Measurements from ENCODE around the gene ARPC4.

Gene ARPC4

DNA sequence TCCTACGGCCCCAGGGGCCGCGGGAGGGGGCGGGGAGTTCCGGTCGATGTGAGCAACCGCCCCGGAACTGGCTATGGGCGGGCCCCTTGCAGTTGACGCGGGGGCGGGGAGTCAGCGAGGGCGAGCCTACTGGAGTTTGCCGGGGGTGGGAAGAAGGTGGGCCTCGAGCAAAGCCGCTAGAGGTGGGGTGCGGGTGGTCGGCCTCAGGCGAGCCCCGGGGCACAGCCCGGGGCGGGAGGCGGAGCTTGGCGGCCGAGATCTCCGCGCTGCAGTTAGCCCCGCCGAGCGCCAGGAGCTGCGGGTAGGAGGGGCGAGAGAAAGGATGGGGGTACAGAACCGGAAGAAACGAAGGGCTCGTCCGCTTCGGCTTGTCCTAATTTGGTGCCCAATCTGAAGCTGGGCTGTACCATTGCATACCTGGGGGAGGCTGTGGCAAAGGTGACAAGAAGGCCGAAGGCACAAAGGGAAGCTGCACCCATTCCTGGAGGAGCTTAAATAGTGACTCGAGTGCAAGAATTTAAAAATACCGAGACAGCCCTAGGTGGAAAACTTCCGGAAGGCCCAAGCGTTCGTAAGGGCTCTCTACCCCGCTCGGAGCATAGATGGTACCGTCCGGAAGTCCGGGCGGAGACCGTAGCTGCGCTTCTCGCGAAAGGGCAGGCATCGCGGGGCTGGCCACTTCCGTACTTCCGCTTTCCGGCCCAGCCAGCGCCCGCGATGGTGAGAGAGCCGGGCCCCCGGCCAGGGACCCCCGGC lies at the start of gene ARPC4, which contains the start of gene TADA3:
Gene ARPC4, plus strand, starts transcription at position 678 of the 756 bp plus-strand sequence. Its CDS starts 40 bp downstream, at position 718.
Gene TADA3, minus strand, starts transcription at position 69 of the 756 bp plus-strand sequence. CDS start 1,007 bp downstream, outside the sequence.
- peak; percentile 81 to 91 for DNase-seq (ENCODE audit: extremely low read depth in 1 of 2, low read depth in 1 of 2)

DNA sequence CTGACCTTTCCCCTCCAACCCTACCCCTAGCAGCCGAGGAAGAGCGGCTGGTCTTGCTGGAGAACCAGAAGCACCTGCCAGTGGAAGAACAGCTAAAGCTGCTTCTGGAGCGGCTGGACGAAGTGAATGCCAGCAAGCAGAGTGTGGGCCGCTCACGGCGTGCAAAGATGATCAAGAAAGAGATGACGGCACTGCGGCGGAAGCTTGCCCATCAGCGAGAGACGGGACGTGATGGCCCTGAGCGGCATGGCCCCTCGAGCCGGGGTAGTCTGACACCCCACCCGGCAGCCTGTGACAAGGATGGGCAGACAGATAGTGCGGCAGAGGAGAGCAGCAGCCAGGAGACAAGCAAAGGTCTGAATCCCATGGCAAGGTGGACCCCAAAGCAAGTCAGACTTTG lies 49.3 kb upstream of the ARPC4 start:
- no peak for DNase-seq (ENCODE audit: extremely low read depth in 1 of 2, low read depth in 1 of 2)

- no peak for DNase-seq (ENCODE audit: extremely low read depth in 1 of 2, low read depth in 1 of 2)
Observed at GRCh38 chr3:9744162-9744561, 48.7 kb upstream of the ARPC4 start.

DNA sequence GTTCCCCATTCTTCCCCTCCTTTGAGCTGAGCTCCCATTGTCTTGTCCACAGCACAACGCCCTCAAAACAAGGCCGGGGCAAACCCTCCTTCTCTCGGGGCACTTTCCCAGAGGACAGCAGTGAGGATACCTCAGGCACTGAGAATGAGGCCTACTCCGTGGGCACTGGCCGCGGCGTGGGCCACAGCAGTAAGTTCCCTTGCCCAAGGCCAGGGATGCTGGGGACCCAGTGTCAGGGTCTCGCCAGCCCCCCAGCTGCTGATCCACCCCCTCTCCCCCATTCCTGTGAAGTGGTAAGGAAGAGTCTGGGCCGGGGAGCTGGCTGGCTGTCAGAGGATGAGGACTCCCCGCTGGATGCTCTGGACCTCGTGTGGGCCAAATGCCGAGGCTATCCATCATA lies 47.4 kb upstream of the ARPC4 start:
- no peak for DNase-seq (ENCODE audit: extremely low read depth in 1 of 2, low read depth in 1 of 2)

- DNase-seq (ENCODE audit: extremely low read depth in 1 of 2, low read depth in 1 of 2) = peak in 1 of 2 donors; percentile 54
Observed at GRCh38 chr3:9746330-9746729, 46.6 kb upstream of the ARPC4 start.

- DNase-seq (ENCODE audit: extremely low read depth in 1 of 2, low read depth in 1 of 2) = no peak
Observed at GRCh38 chr3:9747267-9747666, 45.6 kb upstream of the ARPC4 start.

DNA sequence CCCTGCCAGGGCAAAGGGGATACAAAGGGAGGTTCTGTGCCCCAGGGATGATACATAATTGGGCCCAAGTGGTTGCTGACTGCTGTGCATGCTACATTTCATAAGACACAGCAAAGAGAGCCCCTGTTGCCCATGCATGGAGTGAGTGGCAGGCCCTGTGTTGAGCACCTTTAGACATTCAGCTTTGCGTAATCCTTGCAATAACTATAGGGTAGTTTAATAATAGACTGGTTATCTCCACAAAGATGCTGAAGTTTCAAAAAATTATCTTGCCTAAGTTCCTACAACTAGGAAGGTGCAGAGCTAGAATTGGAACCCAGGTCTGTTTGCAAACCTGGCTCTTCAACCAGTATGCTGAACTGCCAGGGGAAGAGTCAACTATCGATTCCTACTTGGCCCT lies 44.9 kb upstream of the ARPC4 start:
- DNase-seq (ENCODE audit: extremely low read depth in 1 of 2, low read depth in 1 of 2) = no peak

DNA sequence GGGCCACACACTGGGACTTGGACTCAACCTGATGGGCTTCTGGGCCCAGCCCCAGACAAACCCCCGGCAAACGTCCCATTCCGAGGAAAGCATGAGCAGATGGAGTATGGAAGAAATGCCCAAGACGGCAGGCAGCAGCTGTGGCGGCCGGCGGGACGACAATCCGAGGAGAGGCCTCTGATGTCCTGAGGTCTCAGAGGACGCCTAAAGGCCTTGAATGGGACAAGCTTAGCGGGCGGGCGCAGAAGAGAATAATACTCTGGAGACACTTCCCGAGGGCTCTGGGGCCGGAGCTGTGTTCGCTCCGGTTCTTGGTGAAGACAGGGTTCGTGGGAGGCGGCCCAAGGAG lies 43.6 kb upstream of the ARPC4 start:
- DNase-seq (ENCODE audit: extremely low read depth in 1 of 2, low read depth in 1 of 2) = no peak

DNA sequence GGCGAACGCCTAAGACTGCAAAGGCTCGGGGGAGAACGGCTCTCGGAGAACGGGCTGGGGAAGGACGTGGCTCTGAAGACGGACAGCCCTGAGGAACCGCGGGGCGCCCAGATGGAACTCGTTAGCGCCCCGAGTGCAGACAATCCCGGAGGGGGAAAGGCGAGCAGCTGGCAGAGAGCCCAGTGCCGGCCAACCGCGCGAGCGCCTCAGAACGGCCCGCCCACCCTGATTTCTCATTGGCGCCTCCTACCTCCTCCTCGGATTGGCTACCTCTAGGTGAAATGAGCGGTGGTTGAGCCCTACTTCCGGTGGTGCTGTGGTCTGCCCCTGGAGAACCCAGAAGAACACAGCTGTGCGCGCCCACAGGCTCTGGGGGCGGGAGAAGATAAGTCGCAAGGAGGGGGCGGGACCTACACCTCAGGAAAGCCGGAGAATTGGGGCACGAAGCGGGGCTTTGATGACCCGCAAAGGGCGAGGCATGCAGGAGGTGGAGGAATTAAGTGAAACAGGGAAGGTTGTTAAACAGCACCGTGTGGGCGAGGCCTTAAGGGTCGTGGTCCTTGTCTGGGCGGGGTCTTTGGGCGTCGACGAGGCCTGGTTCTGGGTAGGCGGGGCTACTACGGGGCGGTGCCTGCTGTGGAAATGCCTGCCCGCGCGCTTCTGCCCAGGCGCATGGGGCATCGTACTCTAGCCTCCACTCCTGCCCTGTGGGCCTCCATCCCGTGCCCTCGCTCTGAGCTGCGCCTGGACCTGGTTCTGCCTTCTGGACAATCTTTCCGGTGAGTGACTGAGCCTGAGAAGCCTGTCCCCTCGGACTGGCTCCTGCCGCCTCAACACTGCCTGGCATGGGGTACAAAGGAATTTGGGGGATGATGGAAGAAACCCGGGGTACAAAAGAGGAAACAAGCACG lies 43.0 kb upstream of the ARPC4 start, which contains the start of gene OGG1:
Gene OGG1, plus strand, starts transcription at position 308 of the 911 bp plus-strand sequence. Its CDS starts 335 bp downstream, at position 643.
- DNase-seq (ENCODE audit: extremely low read depth in 1 of 2, low read depth in 1 of 2) = peak; percentile 96 to 99

GRCh38 chr3:9750556-9751411 lies 42.1 kb upstream of the ARPC4 start:
- no peak for DNase-seq (ENCODE audit: extremely low read depth in 1 of 2, low read depth in 1 of 2)

DNA sequence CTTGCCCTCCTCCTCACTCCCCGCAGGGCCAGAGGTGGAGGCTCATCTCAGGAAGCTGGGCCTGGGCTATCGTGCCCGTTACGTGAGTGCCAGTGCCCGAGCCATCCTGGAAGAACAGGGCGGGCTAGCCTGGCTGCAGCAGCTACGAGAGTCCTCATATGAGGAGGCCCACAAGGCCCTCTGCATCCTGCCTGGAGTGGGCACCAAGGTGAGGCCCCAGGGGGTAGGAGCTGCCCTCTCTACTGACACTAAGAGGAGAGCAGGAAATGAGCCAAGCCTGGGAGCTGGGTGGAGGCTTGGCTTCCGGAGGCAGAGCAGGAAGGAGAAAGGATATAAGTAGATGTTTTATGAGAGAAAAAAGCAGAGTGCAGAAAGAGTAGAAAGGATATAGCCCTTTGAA lies 38.2 kb upstream of the ARPC4 start:
- DNase-seq (ENCODE audit: extremely low read depth in 1 of 2, low read depth in 1 of 2) = no peak

- no peak for DNase-seq (ENCODE audit: extremely low read depth in 1 of 2, low read depth in 1 of 2)
Observed at GRCh38 chr3:9757427-9757826, 35.5 kb upstream of the ARPC4 start.

- no peak for DNase-seq (ENCODE audit: extremely low read depth in 1 of 2, low read depth in 1 of 2)
Observed at GRCh38 chr3:9760779-9761505, 31.9 kb upstream of the ARPC4 start.

DNA sequence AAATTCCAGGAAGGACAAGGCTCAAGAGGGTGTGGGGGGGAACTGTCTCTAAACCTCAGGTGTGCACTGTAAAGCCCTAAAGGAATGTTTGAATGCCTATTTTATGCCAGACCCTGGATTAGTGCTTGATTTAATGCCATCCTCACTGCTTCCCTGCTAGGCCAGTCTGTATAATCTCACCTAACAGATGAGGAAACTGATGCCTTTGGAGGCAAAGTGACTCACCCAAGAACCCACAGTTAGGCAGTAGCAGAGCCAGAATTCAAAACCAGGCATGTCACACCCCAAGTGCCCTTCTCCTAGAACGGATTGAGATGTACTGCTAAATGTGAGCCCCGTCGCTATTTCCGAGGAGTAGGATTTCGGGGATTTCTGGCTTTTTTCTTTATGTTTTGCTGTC lies 31.0 kb upstream of the ARPC4 start:
- DNase-seq (ENCODE audit: extremely low read depth in 1 of 2, low read depth in 1 of 2) = no peak

GRCh38 chr3:9762871-9763270 lies 30.0 kb upstream of the ARPC4 start:
- no peak for DNase-seq (ENCODE audit: extremely low read depth in 1 of 2, low read depth in 1 of 2)

DNA sequence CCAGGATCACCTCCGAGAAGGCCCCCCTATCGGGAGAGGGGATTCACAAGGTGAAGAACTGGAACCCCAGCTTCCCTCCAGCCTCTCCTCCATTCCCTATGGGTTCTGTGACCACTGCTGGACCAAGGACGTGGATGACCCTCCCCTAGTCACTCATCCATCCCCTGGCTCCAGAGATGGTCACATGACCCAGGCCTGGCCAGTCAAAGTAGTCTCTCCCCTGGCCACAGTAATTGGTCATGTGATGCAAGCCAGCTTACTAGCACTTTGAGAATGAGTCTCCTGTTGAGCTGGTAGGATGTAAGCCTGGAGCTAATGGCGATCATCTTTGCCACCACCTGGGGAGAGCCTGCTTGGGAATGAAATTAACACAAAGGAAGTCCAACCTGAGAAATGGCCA lies 27.0 kb upstream of the ARPC4 start:
- no peak for DNase-seq (ENCODE audit: extremely low read depth in 1 of 2, low read depth in 1 of 2)

DNA sequence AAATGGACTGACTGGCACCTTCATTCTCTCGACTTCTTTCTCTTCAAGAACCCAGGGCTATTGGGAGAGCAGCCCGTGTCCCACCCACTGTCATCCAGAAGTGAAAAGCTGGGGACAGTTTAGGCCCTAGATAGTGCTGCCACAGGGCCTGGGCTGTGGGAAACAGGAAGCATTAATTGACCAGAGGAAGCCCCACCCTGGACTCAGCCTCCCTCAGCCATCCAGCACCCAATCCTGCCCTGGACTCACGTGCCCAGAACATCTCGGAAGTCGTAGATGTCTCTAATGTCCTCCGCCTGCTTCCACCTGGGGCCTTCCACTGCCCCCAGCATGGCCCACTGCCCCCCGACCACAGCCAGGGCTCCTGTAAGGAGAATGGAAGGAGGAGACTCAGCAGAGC lies 25.5 kb upstream of the ARPC4 start:
- DNase-seq (ENCODE audit: extremely low read depth in 1 of 2, low read depth in 1 of 2) = no peak

GRCh38 chr3:9768141-9768775 lies 24.6 kb upstream of the ARPC4 start:
- DNase-seq (ENCODE audit: extremely low read depth in 1 of 2, low read depth in 1 of 2) = no peak

- DNase-seq (ENCODE audit: extremely low read depth in 1 of 2, low read depth in 1 of 2) = no peak
Observed at GRCh38 chr3:9769012-9769411, 23.9 kb upstream of the ARPC4 start.

All from stimulated activated CD8-positive, alpha-beta memory T cell treated with anti-CD3 and anti-CD28 coated beads, Interleukin-7, amount 100 ng/mL, for 48 hours (primary cell).